ENCODE measurements around the gene USF2.
"Not testable (repeated sequence)": the region's sequence is repeated elsewhere in the genome, so short reads cannot be mapped to it uniquely, and the experiment has no call there.

The USF2 gene, protein sequence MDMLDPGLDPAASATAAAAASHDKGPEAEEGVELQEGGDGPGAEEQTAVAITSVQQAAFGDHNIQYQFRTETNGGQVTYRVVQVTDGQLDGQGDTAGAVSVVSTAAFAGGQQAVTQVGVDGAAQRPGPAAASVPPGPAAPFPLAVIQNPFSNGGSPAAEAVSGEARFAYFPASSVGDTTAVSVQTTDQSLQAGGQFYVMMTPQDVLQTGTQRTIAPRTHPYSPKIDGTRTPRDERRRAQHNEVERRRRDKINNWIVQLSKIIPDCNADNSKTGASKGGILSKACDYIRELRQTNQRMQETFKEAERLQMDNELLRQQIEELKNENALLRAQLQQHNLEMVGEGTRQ

DNA sequence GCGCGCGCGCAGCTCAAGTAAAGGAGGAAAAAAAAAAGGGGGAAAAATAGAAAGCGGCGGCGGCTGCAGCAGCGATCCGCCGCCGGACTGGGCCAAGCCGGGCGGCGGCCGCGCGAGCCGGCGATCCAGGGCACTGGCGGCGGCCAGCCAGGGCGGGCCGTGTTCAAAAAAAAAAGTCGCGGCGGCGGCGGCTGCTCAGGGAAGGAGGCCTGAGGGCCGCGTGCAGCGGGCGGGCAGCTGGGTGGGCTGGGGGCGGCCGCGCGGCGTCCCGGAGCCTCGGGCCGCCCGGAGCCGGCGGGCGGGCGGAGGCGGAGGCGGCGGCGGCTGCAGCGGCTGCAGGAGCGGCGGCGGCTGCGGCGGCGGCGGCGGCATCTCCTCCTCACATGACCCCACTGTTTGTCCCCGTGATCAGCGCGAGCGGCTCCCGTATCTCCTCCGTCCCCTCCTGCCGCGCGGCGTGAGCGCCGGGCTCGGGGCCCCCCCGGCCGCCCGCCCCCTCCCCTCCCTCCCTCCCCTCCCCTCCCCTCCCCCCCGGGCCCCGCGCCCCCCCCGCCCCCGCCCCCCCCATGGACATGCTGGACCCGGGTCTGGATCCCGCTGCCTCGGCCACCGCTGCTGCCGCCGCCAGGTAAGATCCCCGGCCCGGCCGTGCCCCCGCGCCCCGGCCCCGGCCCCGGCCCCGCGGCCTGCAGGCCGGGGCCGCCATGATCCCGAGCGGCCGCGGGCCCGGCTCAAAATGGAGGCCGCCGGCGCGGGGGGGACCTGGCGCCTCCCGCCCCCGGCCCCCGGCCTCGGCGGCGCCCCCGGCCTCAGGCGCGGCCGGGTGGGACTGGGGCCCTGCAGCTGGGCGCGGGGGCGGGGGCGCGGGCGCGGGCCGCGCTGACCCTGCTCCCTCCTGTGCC, at the start of gene USF2:
USF2 (plus strand) TSS at position 427 of the 902 bp plus-strand sequence; CDS start at position 567, 140 bp downstream.
- peak; percentile 81 for DNase-seq

GRCh38 chr19:35219008-35219407, 49.8 kb upstream of the USF2 start:
- no peak for DNase-seq

DNA sequence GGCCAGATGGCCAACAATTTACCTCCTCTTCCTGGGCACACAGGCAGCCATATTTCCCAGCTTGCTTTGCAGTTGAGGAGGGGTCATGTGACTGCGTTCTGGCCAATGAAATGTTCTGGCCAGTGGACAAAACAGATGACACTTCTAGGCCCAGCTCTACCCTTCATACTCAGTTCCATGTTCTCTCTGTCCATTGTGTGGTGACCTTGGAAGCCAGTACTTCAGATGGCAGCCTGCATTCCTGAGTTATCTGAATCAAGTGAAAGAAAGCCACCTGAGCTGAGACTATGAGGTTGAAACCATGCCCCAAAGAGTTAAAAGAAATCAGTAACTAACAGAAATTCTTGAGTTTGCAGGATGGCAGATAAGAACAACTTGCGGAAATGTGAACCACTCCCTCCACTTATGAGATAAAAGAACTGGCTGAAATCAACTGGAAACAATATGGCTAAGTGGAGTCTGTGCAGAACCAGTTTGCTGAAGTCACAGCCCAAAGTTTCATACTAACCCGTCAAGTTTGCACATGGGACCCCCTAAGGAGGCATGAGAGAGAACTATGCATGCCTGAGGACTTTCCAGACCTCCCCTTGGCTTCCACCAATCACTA, 48.3 kb upstream of the USF2 start:
- DNase-seq, result no peak

DNA sequence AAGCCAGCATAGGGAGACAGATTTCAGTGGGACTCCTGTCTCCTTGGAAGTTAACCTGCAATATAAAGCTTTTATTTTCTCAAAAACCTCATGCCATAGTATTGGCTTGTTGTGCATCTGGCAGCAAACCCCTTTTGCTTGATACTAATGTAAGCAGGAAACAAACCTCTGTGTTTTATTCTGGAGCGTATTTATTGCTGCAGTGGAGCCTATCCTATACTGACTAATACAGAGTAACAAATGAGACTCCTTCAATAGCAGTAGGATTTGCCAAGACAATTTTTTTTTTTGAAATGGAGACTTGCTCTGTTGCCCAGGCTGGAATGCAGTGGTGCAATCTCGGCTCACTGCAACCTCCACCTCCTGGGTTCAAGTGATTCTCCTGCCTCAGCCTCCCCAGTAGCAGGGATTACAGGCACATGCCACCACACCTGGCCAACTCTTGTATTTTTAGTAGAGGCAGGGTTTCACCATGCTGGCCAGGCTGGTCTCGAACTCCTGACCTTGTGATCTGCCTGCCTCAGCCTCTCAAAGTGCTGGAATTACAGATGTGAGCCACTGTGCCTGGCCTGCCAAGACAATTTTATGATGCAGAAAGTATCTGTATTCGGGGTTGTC, 47.7 kb upstream of the USF2 start:
- DNase-seq, result not testable (repeated sequence)

GRCh38 chr19:35222373-35223015, 46.3 kb upstream of the USF2 start:
- DNase-seq, result no peak

DNA sequence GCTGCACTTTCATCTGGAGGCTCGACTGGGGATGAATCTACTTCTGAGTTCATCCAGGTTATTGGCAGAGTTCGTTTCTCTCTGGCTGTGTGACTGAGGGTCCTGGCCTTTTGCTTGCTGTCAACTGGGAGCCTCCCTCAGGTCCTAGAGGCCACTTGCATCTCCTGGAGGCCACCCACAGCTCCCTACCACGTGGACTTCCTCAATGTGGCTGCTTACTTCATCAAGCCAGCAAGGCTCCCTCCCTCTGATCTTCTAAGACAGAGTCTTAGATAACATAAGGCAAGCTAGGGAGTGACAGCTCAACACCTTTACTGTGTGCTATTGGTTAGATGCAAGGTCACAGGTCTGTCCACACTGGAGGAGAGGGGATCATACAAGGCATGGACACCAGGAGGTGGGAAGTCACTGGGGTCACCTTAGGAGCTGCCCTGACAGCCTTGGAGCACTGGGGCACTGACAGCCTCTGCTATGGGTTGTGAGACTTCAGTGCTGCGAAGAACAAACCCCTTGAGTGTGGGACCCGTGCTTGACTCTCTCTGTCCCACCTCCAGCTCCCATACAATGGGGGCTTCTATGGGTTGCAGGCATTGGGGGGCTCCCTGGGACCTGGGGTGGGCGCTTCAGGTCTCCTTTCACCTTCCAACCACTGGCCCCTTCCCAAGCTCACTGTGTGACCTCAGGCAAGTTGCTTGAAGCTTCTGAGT, 45.5 kb upstream of the USF2 start:
- no peak for DNase-seq

DNA sequence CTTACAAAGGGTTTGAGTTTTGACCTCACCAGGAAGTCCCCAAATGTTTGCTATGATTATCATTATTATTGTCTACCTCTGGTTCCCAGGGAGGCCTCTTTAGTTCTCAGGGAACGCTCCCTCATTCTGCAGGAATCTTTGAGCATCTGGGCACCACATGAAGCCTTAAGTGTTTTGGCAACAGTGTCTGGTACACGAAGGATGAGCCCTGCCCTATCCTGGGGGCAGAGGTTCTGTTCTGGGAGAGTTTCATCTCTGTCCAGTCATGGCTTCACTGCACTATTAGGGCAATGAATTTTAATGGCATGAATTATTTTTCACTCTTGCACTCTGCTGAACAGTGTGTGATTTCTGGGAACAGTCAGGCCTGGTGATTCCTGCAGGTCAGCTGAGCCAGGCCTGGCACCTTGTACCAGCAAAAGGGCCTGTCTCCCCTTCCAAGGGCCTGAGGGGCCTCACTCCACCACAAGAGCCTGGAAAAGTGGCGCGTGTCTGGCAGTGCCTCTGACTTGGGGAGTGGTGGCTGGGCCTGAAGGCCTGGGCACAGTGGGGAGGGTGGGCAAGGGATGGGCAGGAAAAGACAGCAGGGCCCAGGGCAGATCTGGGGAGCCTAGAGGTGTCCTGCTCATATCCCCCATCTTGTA, 44.8 kb upstream of the USF2 start:
- no peak for DNase-seq

DNA sequence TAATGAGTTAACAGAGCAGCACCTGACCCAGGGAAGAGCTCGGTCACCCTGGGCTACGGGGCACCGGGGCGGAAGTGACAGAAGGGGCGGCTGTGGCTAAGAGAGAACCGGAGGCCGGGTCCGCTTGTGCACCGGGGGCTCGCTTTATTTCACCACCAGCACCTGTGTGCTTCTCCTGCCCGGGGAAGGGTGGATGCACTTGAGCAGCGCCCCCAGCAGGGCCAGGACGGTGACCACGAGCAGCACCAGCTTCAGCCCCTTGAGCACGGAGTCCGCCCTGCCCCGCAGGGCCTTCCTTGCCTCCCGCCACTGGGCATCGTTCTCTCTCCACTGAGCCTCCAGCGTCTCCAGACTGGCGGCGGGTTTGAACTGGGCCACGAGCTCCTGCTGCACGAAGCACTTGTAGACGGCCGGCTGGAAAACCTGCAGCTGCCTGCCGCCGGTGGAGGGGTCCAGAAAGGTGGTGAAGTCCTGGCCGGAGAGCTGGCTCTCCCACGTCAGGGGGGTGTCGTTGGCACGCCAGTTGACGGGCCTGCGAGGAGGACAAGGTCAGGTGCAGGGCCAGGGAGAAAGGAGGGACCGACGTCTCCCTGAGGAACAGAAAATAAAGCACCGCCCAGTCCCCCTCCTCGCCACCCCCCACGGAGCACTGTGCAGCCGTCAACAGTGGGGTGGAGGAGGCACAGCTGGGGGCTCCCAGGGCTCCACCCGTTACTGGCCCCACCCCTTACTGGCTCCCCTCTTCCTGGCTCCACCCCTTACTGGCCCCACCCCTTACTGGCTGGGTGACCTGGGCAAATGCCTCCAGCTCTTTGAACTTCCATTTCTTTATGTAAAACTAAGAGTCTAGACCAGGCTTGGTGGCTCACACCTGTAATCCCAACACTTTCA, 43.8 kb upstream of the USF2 start:
- DNase-seq, result no peak

DNA sequence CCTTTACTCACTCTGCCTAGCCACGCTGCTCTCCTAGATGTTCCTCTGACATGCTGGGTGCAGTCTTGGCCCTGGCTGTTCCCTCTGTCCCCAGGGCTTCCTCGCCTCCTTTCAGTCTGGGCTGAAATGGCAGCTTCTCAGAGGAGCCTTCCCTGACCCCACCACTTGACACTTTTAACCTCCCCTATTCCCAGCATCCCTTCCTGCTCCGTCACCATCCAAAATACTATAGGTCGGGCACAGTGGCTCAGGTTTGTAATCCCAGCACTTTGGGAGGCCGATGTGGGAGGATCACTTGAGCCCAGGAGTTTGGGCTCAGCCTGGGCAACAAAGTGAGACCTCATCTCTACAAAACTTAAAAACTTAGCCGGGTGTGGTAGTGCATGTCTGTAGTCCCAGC, 42.8 kb upstream of the USF2 start:
- DNase-seq, result no peak

DNA sequence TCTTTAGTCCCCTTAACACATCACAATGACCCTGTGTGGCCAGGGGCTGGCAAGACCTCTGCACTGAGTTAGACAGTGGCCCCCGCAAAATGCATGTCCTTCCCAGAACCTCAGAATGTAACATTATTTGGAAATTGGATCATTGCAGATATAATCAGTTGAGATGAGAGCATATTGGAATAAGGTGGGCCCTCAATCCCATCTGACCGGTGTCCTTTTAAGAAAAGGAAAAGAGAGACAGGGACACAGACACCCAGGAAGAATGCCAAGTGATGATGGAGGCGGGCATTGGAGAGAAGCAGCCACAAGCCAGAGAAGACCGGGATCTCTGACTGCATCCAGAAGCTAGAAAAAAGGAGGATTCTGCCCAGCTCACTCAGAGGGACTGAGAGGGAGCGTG, 42.0 kb upstream of the USF2 start:
- no peak for DNase-seq

- no peak for DNase-seq
Observed at GRCh38 chr19:35228177-35228930, 40.4 kb upstream of the USF2 start, which contains the start of gene FAM187B. Gene FAM187B (minus strand): TSS chr19:35228739. CDS start chr19:35228680, 59 bp downstream.

GRCh38 chr19:35229601-35230000, 39.2 kb upstream of the USF2 start:
- DNase-seq, result no peak

DNA sequence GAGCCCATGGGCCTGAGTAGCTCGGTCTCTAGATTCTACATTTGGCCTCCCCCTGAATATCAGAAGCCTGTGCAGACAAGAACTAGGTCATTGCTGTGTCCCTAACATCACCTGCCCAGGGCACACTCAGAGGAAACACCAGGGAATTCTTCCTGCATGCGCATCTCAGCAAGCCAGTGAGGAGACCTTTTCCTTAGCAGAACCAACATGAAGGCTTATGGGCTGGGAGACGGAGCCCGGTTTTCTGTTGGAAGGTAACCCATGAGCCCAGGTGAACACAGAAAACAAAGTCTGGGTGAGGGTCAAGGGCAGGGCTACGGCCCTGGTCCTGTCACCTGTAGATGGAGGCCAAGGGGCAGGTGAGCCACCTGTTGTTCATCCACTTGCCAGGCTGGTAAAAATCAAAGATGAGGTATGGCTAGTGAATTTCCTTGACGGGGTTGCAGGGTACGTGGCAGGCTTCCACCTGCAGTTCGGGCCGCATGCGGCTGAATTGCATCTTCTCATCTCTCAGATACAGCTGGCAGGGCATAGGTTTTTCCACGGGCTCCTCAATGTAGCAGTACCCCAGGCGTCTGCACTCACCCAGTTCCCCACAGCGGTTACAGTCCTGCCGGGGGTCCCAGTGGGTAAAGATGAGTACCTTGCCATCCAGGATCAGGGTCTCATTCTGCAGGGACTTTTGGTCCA, 36.7 kb upstream of the USF2 start:
- DNase-seq, result no peak

- no peak for DNase-seq
Observed at GRCh38 chr19:35232912-35233311, 35.9 kb upstream of the USF2 start.

DNA sequence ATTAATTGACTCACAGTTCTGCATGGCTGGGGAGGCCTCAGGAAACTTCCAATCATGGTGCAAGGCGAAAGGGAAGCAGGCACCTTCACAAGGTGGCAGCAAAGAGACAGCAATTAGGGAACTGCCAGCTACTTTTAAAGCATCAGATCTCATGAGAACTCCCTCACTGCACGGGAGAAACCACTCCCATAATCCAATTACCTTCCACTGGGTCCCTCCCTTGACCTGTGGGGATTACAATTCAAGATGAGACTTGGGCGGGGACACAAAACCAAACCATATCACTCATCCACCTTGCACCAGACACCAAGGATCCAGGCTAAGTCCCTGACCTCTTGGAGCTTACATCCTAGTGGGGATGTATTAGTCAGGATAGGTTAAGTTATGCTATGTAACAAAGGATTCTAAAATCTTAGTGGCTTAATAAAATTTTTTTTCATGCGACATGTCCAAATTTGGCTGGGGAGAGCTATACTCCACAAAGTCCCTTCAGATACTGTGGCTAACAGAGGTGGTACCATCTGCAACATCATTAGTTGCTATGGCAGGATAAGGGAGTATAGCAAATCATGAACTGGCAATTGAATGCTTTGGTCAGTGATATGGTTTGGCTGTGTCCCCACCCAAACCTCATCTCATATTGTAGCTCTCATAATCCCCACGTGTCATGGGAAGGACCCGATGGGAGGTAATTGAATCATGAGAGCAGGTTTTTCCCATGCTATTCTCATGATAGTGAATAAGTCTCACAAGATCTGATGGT, 31.9 kb upstream of the USF2 start:
- DNase-seq, result no peak

DNA sequence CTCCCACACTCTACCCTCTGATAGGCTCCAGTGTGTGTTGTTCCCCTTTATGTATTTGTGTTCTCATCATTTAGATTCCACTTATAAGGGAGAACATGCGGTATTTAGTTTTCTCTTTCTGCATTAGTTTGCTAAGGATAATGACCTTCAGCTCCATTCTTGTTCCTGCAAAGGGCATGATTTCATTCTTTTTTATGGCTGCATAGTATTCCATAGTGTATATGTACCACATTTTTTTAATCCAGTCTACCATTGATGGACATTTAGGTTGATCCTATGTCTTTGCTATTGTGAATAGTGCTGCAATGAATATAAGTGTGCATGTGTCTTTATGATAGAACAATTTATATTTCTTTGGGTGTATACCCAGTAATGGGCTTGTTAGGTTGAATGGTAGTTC, 29.2 kb upstream of the USF2 start:
- not testable (repeated sequence) for DNase-seq

DNA sequence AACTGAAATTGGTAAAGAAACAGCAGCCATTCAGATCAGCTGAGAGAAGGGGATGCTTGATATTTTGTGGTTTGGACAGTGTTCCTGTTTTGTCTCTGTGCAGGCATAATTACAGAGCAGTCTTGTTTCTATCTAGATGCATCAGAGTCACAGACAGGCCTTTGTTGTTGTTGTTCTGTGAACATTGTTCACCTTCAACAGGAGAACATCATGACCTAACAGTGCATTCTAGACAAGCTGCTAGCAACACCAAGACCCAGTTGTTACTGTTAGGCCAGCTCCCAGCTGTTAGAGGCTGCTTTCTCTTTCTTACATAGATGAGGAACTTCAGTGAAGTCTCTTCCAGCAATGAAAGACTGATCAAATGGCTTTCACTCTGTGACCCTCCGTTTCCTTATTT, 28.4 kb upstream of the USF2 start:
- DNase-seq, result no peak

DNA sequence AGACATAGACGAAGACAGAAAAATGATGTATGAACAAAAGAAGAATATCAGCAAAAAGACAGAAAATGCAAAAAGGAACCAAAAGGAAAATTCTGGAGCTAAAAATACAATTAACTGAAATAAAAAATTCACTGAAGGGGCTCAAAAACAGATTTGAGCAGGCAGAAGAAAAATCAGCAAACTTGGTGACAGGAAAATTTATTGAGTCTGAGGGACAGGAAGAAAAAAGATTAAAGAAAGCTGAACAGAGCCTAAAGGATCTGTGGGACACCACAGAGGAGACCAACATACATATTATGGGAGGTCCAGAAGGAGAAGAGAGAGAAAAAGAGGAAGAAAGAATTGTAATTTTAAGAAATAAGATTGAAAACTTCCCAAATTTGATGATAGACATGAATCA, 27.3 kb upstream of the USF2 start:
- DNase-seq, result no peak

All from left hindlimb (tissue), 1 donor.